Right atrium auricular region (tissue), 2 donors: Measurements from ENCODE around the gene GDPD1. TPM values are rescaled to one million over a fixed set of nuclear protein-coding genes. Genes with fewer than 3 reads are reported as not detected.
"Not testable (repeated sequence)": the region's sequence is repeated elsewhere in the genome, so short reads cannot be mapped to it uniquely, and the experiment has no call there.

Experiments
- DNase-seq: peaks from one replicate; pipeline ENCODE4 v3.0.0-alpha.2; 2019; ENCODE audit warnings: low spot score
- H3K27ac ChIP-seq, 2 donors: fragments of 200-600 bp; sonication (generic); 1 replicate in 1 of 2; 2 replicates in 1 of 2; pipeline ENCODE4 v1.5.1; 2016 to 2019
- H3K27me3 ChIP-seq, 2 donors: fragments of 200-600 bp; sonication (generic); one replicate each; pipeline versions ENCODE4 v1.5.1 to v1.6.0; 2017 to 2019
- H3K36me3 ChIP-seq: fragments of 200-600 bp; sonication (generic); one replicate; pipeline ENCODE4 v1.5.1; 2016
- H3K4me1 ChIP-seq, 2 donors: fragments of 200-600 bp; sonication (generic); one replicate each; pipeline versions ENCODE4 v1.5.1 to v1.6.0; 2017 to 2019
- H3K4me3 ChIP-seq, 2 donors: fragments of 200-600 bp; sonication (generic); 1 replicate in 1 of 2; 2 replicates in 1 of 2; pipeline ENCODE4 v1.5.1; 2017 to 2019; ENCODE audit warnings: mild to moderate bottlenecking in 1 of 2, moderate library complexity in 1 of 2
- H3K9me3 ChIP-seq, 2 donors: fragments of 200-600 bp; sonication (generic); one replicate each; pipeline ENCODE4 v1.5.1; 2019
- total RNA-seq, 2 donors: library from RNA; depleted of rRNA; stranded (reverse); fragments of >200 nt; gene quantifications; one replicate each; pipeline ENCODE4 v1.1.0, GENCODE V29; 2016
- TF ChIP-seq, protein P1 (sequence below), 2 donors: fragments of 200-600 bp; sonication (generic); IDR thresholded peaks; one replicate each; pipeline ENCODE4 v1.5.1; 2019; ENCODE audit warnings: antibody characterized with exemption in 2 of 2

The GDPD1 gene
- total RNA-seq, 2 donors from 2014 or later = 1.3 to 3.7 TPM

GRCh38 chr17:59284317-59284716 lies 64.0 kb downstream of the GDPD1 start:
- no peak for DNase-seq
- no peaks in the 10 kb centered on the region for H3K4me1 ChIP-seq
- no peak overlapping the region for H3K27ac ChIP-seq
- TF ChIP-seq, protein P1, sequence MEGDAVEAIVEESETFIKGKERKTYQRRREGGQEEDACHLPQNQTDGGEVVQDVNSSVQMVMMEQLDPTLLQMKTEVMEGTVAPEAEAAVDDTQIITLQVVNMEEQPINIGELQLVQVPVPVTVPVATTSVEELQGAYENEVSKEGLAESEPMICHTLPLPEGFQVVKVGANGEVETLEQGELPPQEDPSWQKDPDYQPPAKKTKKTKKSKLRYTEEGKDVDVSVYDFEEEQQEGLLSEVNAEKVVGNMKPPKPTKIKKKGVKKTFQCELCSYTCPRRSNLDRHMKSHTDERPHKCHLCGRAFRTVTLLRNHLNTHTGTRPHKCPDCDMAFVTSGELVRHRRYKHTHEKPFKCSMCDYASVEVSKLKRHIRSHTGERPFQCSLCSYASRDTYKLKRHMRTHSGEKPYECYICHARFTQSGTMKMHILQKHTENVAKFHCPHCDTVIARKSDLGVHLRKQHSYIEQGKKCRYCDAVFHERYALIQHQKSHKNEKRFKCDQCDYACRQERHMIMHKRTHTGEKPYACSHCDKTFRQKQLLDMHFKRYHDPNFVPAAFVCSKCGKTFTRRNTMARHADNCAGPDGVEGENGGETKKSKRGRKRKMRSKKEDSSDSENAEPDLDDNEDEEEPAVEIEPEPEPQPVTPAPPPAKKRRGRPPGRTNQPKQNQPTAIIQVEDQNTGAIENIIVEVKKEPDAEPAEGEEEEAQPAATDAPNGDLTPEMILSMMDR (IDR thresholded peaks at IDR 0.05) = no peak
- H3K27me3 ChIP-seq = no peaks in the 10 kb centered on the region
- H3K4me3 ChIP-seq = no peak overlapping the region
- no peaks in the 10 kb centered on the region for H3K36me3 ChIP-seq
- H3K9me3 ChIP-seq = no peaks in the 10 kb centered on the region

- no peaks in the 10 kb centered on the region for H3K36me3 ChIP-seq
- H3K27me3 ChIP-seq = no peaks in the 10 kb centered on the region
- no peak for DNase-seq
- no peaks in the 10 kb centered on the region for H3K9me3 ChIP-seq
- H3K27ac ChIP-seq = no peak overlapping the region
- H3K4me1 ChIP-seq = no peaks in the 10 kb centered on the region
- no peak overlapping the region for H3K4me3 ChIP-seq
- TF ChIP-seq, protein P1 (IDR thresholded peaks at IDR 0.05) = no peak
These were observed 67.1 kb downstream of the GDPD1 start for GRCh38 chr17:59287452-59287851.

- Histone ChIP-seq H3K9me3 (no peaks in the 10 kb centered on the region), H3K4me3 (no peak overlapping the region), H3K4me1 (no peaks in the 10 kb centered on the region), H3K27me3 (no peaks in the 10 kb centered on the region), H3K27ac (no peak overlapping the region), H3K36me3 (no peaks in the 10 kb centered on the region)
- TF ChIP-seq, protein P1 (IDR thresholded peaks at IDR 0.05) = no peak
- no peak for DNase-seq
These were observed 67.6 kb downstream of the GDPD1 start for GRCh38 chr17:59287891-59288290.

DNA sequence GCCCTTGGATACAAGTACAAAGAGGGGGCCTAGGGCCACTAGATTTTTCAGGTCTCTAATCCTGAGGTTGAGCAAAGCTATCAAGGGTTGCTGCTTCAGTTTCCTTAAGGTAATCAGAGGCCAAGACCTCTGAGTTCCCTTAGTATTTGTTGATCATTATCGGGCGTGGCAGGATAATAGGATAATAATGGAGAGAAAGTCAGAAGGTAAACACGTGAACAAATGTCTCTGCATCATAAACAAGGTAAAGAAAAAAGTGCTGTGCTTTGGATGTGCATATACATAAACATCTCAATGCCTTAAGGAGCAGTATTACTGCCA lies 69.6 kb downstream of the GDPD1 start:
- Histone ChIP-seq H3K9me3 (no peaks in the 10 kb centered on the region), H3K4me3 (no peak overlapping the region)

DNA sequence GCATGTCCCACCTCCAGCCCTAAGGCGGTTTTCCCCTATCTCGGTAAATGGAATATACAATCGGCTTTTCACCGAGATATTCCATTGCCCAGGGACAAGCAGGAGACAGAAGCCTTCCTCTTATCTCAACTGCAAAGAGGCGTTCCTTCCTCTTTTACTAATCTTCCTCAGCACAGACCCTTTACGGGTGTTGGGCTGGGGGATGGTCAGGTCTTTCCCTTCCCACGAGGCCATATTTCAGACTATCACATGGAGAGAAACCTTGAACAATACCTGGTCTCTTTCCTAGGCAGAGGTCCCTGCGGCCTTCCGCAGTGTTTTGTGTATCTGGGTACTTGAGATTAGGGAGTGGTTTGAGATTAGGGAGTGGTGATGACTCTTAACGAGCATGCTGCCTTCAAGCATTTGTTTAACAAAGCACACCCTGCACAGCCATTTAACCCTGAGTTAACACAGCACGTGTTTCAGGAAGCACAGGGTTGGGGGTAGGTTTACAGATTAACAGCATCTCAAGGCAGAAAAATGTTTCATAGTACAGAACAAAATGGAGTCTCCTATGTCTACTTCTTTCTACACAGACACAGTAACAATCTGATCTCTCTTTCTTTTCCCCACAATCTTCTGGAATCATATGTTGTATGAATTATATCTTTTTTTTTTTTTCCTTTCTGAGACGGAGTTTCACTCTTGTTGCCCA lies 70.1 kb downstream of the GDPD1 start:
- H3K4me1 ChIP-seq, H3K27me3 ChIP-seq, H3K36me3 ChIP-seq, DNase-seq, H3K4me3 ChIP-seq, H3K27ac ChIP-seq, H3K9me3 ChIP-seq: not testable (repeated sequence)

More for the DNA sequence above, 69.6 kb downstream of the GDPD1 start:
- no peak for DNase-seq
- H3K4me1 ChIP-seq = no peaks in the 10 kb centered on the region
- TF ChIP-seq, protein P1 (IDR thresholded peaks at IDR 0.05) = no peak
- no peak overlapping the region for H3K27ac ChIP-seq
- no peaks in the 10 kb centered on the region for H3K27me3 ChIP-seq
- no peaks in the 10 kb centered on the region for H3K36me3 ChIP-seq

GRCh38 chr17:59292174-59292523 lies 71.8 kb downstream of the GDPD1 start:
- Histone ChIP-seq H3K27me3 (no peaks in the 10 kb centered on the region), H3K4me1 (no peaks in the 10 kb centered on the region), H3K9me3 (no peaks in the 10 kb centered on the region), H3K4me3 (no peak overlapping the region), H3K36me3 (no peaks in the 10 kb centered on the region), H3K27ac (no peak overlapping the region)
- TF ChIP-seq, protein P1 (IDR thresholded peaks at IDR 0.05) = no peak
- DNase-seq = no peak
